GOT3 (cell line): Measurements from ENCODE around the gene NRIP3.

ENCODE experiments used
- DNase-seq: peaks from one replicate; lab custom pipeline; 2025; ENCODE audit warnings: mixed read lengths; lab: John Stamatoyannopoulos, UW

Gene NRIP3

GRCh38 chr11:9003573-9004182 is at the start of gene NRIP3:
NRIP3 (minus strand) TSS chr11:9004001; CDS start chr11:9003935, 66 bp downstream.
- no peak for DNase-seq

- DNase-seq, result no peak
Measured at GRCh38 chr11:9052316-9052715, 48.5 kb upstream of the NRIP3 start.

- DNase-seq, result no peak
Measured at GRCh38 chr11:9049959-9050358, 46.2 kb upstream of the NRIP3 start.

GRCh38 chr11:9047964-9048523 is 44.2 kb upstream of the NRIP3 start:
- no peak for DNase-seq

GRCh38 chr11:9046481-9046880 is 42.7 kb upstream of the NRIP3 start:
- DNase-seq, result no peak

- no peak for DNase-seq
Measured at GRCh38 chr11:9042488-9042887, 38.7 kb upstream of the NRIP3 start.

- no peak for DNase-seq
Measured at GRCh38 chr11:9041747-9042146, 37.9 kb upstream of the NRIP3 start.

- DNase-seq, result no peak
Measured at GRCh38 chr11:9040410-9040809, 36.6 kb upstream of the NRIP3 start.

GRCh38 chr11:9039863-9040262 is 36.1 kb upstream of the NRIP3 start:
- DNase-seq, result no peak

- DNase-seq, result no peak
Measured at GRCh38 chr11:9039198-9039597, 35.4 kb upstream of the NRIP3 start.

- DNase-seq, result no peak
Measured at GRCh38 chr11:9038541-9038940, 34.7 kb upstream of the NRIP3 start.

- no peak for DNase-seq
Measured at GRCh38 chr11:9037963-9038362, 34.2 kb upstream of the NRIP3 start.

- DNase-seq, result no peak
Measured at GRCh38 chr11:9037046-9037780, 33.4 kb upstream of the NRIP3 start.

GRCh38 chr11:9030601-9031000 is 26.8 kb upstream of the NRIP3 start:
- DNase-seq, result no peak

- DNase-seq, result no peak
Measured at GRCh38 chr11:9029422-9029821, 25.6 kb upstream of the NRIP3 start.

- no peak for DNase-seq
Measured at GRCh38 chr11:9028581-9028980, 24.8 kb upstream of the NRIP3 start.

GRCh38 chr11:9025101-9025850 is 21.5 kb upstream of the NRIP3 start:
- no peak for DNase-seq

GRCh38 chr11:9022961-9023680 is 19.3 kb upstream of the NRIP3 start:
- no peak for DNase-seq

GRCh38 chr11:9020916-9021315 is 17.1 kb upstream of the NRIP3 start:
- DNase-seq, result no peak

- DNase-seq, result no peak
Measured at GRCh38 chr11:9019861-9020260, 16.1 kb upstream of the NRIP3 start.

- DNase-seq, result no peak
Measured at GRCh38 chr11:9017773-9018172, 14.0 kb upstream of the NRIP3 start.
